ENCODE data around the gene CMSS1. TPM values are rescaled to one million over a fixed set of nuclear protein-coding genes. Genes with fewer than 3 reads are reported as not detected.
A peak's percentile ranks its signal among the peaks of the same experiment; 100 is the strongest.

CMSS1 gene
- total RNA-seq, 1 experiment from 2014 or later, result 86.3 TPM

DNA sequence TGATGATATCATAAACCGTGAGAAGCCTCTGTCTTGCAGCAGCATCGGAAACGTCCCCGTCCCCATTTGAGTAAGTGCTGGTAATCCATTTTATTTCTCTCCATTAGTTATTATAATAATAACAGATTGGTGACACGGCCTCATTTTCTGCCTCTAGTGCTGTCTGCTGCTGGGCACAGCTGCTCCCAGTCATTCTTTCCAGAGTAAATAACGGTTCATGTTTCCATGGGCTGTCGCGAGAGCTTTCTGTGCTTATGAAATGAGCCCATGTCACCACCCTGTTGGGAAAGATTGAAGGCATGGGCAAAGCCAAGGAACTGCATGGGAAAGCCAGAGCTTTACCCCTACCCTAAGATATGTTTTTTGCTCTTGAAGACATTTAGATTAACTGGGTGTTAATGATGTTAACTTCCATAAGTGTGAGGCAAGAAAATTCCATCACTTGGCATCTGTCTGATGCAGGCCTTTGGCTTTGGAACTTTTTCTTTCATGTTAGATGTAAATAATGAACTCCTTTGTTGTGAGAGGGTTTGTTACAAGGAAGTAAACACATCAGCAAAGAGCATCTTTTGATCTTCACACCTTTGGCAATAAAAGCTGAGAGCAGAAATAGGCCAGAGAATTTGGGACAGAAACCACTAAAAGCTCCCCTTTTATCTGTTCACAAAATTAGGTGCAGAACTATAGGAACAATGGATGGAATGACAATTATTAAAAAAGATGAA, 154.9 kb downstream of the CMSS1 start:
- Histone ChIP-seq H3K9me3 (ENCODE audit: control insufficient read depth, insufficient read depth, low read depth, low read length) (no peaks in the 10 kb centered on the region), H3K4me3 (ENCODE audit: low read depth in 2 of 2, low read length in 2 of 2) (no peak overlapping the region), H3K27me3 (ENCODE audit: control insufficient read depth, insufficient read depth, low read length) (no peaks in the 10 kb centered on the region), H3K27ac (ENCODE audit: low read length) (no peak overlapping the region), H3K4me1 (ENCODE audit: control insufficient read depth, insufficient read depth, low read length) (no peaks in the 10 kb centered on the region), H3K36me3 (ENCODE audit: control insufficient read depth, insufficient read depth, low read length) (no peaks in the 10 kb centered on the region)
- in situ Hi-C loops (cut with HindIII; ENCODE audit: low pct_unique_long_range_greater_than_20kb, low sequenced_read_pairs), result no loop called here
- BruUV-seq (replicated peaks), result no TSS peak
- DNase-seq (ENCODE audit: low read depth, low spot score) (no peak), ATAC-seq (no peak)
- TF ChIP-seq TCF7L2 (IDR thresholded peaks at IDR 0.05; ENCODE audit: low read depth, low read length), result 0 out of 2 replicates have a peak, but pooled peaks have one; percentile 24
- no peak for TF ChIP-seq POLR2AphosphoS5 (IDR thresholded peaks at IDR 0.05; ENCODE audit: low read depth, low read length)
- CTCF ChIA-PET, result no interaction called here
- POLR2A ChIA-PET, result no interaction called here
- intact Hi-C loops (cut with micrococcal nuclease; ENCODE audit: unreplicated experiment), result no loop called here

DNA sequence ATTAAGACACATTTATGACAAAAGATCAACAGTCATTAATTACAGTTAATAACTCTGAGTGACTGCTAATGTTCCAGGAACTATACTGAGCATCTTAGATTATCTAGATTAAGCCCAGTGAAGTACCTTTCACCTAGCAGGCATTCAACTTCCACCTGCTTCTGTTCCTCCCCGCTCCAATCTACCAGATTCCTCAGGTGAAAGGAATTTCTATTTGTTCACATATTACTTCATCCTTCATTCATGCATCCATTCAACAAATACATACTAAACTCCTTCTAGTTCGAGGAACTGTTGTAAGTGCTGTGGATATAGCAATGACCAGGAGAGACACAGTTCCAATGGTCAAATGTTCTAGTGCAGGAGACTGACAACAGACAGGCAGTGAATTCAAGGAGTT, 157.3 kb downstream of the CMSS1 start:
- Histone ChIP-seq H3K27me3 (ENCODE audit: control insufficient read depth, insufficient read depth, low read length) (no peaks in the 10 kb centered on the region), H3K27ac (ENCODE audit: low read length) (no peak overlapping the region), H3K4me3 (ENCODE audit: low read depth in 2 of 2, low read length in 2 of 2) (no peak overlapping the region), H3K36me3 (ENCODE audit: control insufficient read depth, insufficient read depth, low read length) (no peaks in the 10 kb centered on the region), H3K9me3 (ENCODE audit: control insufficient read depth, insufficient read depth, low read depth, low read length) (no peaks in the 10 kb centered on the region), H3K4me1 (ENCODE audit: control insufficient read depth, insufficient read depth, low read length) (no peaks in the 10 kb centered on the region)
- ATAC-seq (no peak), DNase-seq (ENCODE audit: low read depth, low spot score) (no peak)
- POLR2A ChIA-PET, result interaction anchor here (0.7 kb wide), 1 partner anchor 22 kb away, joined by 5 read pairs; no protein-coding TSS in a partner anchor
- BruUV-seq (replicated peaks), result no TSS peak
- in situ Hi-C loops (cut with HindIII; ENCODE audit: low pct_unique_long_range_greater_than_20kb, low sequenced_read_pairs) (no loop called here), intact Hi-C loops (cut with micrococcal nuclease; ENCODE audit: unreplicated experiment) (no loop called here)
- TF ChIP-seq SIN3A (IDR thresholded peaks at IDR 0.05; ENCODE audit: borderline replicate concordance, insufficient read depth, low read depth, low read length) (no peak), POLR2AphosphoS5 (IDR thresholded peaks at IDR 0.05; ENCODE audit: low read depth, low read length) (no peak), TCF7L2 (IDR thresholded peaks at IDR 0.05; ENCODE audit: low read depth, low read length) (no peak)
- TF ChIP-seq, protein P1, sequence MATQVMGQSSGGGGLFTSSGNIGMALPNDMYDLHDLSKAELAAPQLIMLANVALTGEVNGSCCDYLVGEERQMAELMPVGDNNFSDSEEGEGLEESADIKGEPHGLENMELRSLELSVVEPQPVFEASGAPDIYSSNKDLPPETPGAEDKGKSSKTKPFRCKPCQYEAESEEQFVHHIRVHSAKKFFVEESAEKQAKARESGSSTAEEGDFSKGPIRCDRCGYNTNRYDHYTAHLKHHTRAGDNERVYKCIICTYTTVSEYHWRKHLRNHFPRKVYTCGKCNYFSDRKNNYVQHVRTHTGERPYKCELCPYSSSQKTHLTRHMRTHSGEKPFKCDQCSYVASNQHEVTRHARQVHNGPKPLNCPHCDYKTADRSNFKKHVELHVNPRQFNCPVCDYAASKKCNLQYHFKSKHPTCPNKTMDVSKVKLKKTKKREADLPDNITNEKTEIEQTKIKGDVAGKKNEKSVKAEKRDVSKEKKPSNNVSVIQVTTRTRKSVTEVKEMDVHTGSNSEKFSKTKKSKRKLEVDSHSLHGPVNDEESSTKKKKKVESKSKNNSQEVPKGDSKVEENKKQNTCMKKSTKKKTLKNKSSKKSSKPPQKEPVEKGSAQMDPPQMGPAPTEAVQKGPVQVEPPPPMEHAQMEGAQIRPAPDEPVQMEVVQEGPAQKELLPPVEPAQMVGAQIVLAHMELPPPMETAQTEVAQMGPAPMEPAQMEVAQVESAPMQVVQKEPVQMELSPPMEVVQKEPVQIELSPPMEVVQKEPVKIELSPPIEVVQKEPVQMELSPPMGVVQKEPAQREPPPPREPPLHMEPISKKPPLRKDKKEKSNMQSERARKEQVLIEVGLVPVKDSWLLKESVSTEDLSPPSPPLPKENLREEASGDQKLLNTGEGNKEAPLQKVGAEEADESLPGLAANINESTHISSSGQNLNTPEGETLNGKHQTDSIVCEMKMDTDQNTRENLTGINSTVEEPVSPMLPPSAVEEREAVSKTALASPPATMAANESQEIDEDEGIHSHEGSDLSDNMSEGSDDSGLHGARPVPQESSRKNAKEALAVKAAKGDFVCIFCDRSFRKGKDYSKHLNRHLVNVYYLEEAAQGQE (IDR thresholded peaks at IDR 0.05; ENCODE audit: insufficient read depth in 1 of 2, low read depth in 2 of 2, low read length in 1 of 2), result no peak
- TF ChIP-seq, protein P2, sequence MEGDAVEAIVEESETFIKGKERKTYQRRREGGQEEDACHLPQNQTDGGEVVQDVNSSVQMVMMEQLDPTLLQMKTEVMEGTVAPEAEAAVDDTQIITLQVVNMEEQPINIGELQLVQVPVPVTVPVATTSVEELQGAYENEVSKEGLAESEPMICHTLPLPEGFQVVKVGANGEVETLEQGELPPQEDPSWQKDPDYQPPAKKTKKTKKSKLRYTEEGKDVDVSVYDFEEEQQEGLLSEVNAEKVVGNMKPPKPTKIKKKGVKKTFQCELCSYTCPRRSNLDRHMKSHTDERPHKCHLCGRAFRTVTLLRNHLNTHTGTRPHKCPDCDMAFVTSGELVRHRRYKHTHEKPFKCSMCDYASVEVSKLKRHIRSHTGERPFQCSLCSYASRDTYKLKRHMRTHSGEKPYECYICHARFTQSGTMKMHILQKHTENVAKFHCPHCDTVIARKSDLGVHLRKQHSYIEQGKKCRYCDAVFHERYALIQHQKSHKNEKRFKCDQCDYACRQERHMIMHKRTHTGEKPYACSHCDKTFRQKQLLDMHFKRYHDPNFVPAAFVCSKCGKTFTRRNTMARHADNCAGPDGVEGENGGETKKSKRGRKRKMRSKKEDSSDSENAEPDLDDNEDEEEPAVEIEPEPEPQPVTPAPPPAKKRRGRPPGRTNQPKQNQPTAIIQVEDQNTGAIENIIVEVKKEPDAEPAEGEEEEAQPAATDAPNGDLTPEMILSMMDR (IDR thresholded peaks at IDR 0.05), result no peak
- CTCF ChIA-PET, result no interaction called here

DNA sequence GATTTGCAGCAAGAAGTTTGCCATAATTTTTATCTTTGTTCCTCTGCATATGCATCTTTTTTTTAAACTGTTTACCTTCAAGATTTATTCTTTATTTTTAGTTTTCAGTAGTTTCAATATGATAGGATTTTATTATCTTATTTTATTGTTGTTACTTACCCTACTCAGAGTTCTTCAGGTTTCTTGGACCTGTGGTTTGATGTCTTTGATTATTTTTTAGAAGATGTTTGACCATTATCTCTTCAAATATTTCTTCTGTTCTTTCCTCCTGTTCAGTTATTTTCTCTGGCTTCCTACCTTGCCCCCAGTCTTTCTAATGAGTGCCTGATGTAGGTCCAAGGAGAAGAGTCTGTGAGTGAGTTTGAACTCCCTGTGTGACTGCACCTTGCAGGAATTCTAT, 158.9 kb downstream of the CMSS1 start:
- no peaks in the 10 kb centered on the region for H3K9me3 ChIP-seq (ENCODE audit: control insufficient read depth, insufficient read depth, low read depth, low read length)
- H3K36me3 ChIP-seq (ENCODE audit: control insufficient read depth, insufficient read depth, low read length), result no peaks in the 10 kb centered on the region
- no peak for TF ChIP-seq POLR2AphosphoS5 (IDR thresholded peaks at IDR 0.05; ENCODE audit: low read depth, low read length)
- TF ChIP-seq, protein P2 (IDR thresholded peaks at IDR 0.05), result no peak
- TF ChIP-seq, protein P1 (IDR thresholded peaks at IDR 0.05; ENCODE audit: insufficient read depth in 1 of 2, low read depth in 2 of 2, low read length in 1 of 2), result no peak
- no peak for TF ChIP-seq SIN3A (IDR thresholded peaks at IDR 0.05; ENCODE audit: borderline replicate concordance, insufficient read depth, low read depth, low read length)
- TF ChIP-seq TCF7L2 (IDR thresholded peaks at IDR 0.05; ENCODE audit: low read depth, low read length), result no peak
- DNase-seq (ENCODE audit: low read depth, low spot score) (no peak), ATAC-seq (no peak)
- CTCF ChIA-PET, result no interaction called here
- H3K4me3 ChIP-seq (ENCODE audit: low read depth in 2 of 2, low read length in 2 of 2), result no peak overlapping the region
- H3K27ac ChIP-seq (ENCODE audit: low read length), result no peak overlapping the region
- intact Hi-C loops (cut with micrococcal nuclease; ENCODE audit: unreplicated experiment), result no loop called here
- no TSS peak for BruUV-seq (replicated peaks)
- no peaks in the 10 kb centered on the region for H3K4me1 ChIP-seq (ENCODE audit: control insufficient read depth, insufficient read depth, low read length)
- no peaks in the 10 kb centered on the region for H3K27me3 ChIP-seq (ENCODE audit: control insufficient read depth, insufficient read depth, low read length)
- in situ Hi-C loops (cut with HindIII; ENCODE audit: low pct_unique_long_range_greater_than_20kb, low sequenced_read_pairs), result no loop called here
- POLR2A ChIA-PET, result no interaction called here
